Activated CD4-positive, alpha-beta T cell treated with anti-CD3 and anti-CD28 coated beads, Interleukin-2, amount 50 U/mL, for 48 hours (primary cell): ENCODE results near the gene ZFAND3.

ENCODE experiments used
- DNase-seq, 2 experiments: peaks; one replicate each; pipeline ENCODE4 v3.0.0-alpha.2; 2020

Gene ZFAND3

DNA sequence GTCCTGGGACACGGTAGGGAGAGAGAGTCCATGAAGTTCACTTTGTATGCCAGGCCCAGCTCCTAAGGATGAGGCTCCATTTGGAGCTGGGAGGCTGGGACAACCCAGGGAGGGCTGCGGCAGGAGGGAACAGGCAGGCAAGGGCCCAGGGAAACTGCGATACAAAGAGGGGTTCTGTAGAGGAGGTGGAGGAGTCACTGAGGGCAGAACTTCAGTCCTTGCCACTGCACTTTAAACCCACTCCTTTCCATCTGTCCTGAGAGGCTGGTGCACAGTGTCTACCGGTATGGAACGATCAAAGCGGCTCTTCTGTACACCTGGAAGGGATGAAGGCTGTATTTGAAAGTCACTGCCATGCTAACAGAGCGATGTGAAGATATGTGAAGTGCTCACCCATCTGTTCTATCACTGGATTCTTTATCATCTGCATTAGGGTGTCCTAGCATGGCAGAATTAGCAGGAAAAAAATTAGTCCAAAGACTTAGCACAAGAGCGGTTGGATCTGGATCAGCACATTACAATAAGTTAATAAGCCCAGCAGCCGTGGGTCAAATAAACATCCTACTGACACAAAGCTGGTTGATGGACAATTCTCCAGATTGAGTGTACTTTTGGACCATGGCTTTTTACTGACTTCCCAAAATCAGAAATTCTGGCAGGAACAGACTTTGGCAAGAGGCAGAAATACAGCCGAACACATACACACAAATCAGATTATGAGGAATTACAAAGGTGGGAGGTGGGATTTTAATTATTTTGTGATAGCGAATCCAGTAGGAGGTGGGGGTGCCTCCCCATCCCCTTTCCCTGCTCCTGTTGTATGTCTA, 20.9 kb upstream of the ZFAND3 start:
- DNase-seq = no peak

DNA sequence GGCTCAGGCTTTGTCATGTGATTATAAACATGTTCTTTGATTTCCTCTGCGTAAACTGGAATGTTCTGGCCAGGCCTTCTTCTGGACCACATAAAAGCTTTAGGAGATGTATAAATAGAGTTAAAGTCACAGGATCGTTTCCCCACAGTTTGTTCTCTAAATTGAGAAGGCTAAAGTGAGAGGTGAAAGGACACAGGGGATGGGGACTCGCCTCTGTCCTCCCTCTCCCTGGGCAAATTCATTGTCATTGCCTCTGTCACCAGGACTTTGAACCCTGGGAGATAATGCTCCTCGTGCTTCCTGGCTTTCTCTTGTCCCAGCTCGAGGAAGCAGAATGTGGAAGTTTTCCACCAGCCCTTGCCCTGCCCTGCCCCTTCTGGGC, 20.3 kb upstream of the ZFAND3 start:
- DNase-seq = no peak

DNA sequence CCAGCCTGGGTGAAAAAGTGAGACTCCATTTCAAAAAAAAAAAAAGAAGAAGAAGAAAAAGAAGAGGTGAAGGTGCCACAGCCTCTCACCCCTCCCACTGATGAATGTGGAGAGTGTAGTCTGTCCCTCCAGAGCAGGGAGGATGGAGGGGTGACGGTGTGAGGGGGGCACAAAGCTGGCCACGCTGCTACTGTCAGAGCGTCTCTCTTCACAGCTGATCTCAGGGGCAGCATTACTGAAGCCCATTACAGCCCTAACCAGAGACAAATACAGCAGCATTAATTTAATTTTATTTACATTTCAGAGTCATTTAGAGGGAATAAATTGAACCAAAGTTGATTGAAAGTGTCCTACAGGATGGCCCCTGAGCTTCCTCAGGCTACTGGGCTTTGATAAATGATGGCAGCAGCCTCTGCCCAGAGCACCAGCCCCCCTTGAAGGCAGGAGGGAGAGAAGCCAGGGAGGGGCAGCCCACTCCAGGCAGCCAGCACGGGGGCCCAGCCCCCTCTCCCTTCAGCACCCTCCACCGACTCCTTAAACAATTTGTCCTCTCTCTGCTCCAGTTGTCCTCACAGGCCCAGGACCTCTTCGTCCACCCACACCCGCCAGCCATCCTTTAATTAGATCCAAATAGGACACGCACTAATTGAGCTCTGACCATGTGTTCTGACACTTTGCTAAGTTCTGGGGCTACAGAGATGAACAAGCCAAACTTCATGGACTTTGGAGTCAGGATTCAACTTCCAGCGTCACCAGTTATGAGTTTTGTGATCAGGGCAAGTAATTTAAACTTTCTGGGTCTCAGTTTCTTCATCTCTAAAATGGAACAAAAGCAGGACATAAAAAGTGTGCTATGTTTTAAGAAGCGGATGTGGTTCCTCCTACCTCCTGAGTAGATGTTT, 18.6 kb upstream of the ZFAND3 start:
- DNase-seq = no peak

DNA sequence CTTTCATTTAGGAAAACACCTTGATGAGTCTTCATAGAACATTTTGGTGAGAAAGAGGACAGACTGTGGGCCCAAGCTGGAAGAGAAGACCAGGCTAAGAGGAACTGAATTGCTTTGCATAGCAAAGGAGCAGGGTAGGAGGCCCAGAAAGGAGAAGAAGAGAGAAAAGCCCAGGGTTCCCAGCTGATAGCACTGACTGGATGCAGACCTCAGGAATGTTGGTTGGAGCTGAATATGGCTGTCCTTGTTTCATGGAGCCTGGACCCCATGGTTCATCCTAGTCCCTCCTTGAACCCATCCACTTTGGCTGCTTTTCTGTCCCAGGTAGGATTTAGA, 18.0 kb upstream of the ZFAND3 start:
- DNase-seq = no peak

DNA sequence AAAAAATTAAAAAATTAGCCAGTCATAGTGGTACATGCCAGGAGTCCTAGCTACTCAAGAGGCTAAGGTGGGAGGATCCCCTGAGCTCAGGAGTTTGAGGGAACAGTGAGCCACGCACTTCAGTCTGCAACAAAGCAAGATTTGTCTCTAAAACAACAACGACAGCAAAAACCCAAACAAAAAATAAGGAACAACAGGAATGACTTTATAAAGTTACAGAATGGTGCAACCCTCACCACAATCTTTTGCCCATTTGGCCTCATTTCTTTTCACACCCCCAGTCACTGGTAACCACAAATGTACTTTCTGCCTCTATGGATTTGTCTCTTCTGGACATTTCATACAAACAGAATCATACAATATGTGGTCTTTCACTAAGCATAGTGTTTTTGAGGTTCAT, 16.7 kb upstream of the ZFAND3 start:
- no peak for DNase-seq

DNA sequence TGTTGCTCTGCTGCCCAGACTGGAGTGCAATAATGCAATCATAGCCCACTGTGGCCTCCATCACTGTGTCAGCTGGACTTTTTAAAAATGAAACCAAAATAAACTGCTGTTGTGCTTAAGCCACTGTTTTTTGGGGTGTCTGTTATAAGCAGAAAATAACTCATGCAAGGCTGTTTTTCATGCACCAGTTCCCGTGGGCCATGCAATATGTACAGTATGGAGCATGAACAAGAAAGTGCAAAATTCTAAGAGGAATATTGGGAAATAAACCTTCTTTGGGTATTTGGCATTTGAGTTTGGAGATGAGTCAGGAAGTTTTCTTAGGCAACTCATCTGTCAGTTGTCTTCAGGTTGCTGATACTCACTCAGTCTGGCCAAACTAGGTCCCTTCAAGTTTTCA, 14.9 kb upstream of the ZFAND3 start:
- DNase-seq = no peak

DNA sequence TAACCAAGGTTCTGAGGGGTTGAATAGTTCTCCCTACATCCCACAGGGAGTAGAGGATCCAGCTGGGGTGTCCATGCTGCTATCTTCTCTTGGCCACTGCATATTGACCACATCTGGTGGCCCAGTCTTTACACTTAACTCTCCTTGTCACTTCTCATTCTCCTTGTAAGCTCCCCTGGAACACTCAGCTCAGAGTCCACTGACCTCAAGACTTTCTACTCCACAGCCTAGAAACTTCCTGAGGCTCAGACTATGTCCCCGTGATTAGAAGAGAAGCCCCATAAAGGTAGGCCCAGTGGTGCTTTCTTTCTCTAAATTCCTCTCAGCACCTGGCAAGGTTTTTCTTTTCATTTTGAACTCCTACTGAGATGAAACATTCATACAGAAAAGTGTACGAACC, 13.3 kb upstream of the ZFAND3 start:
- no peak for DNase-seq

DNA sequence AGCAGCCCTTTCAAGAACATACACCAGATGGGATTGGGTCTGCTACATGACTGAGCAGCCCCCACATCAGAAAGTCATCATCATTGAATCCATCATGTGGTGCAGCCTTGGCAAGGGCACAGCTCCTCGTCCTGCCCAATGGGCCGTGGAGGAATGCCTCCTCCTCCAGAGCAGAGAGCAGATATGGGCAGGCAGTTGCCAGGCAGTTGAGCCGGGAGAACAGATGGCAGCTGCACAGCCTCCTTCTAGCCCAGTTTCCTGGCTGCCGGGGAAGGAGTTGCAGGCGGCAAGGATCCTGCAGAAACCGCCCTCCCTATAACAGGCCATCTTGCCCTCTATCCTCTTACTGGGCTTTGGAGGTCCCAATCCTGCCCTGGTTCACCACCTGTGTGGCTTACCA, 11.9 kb upstream of the ZFAND3 start:
- no peak for DNase-seq

DNA sequence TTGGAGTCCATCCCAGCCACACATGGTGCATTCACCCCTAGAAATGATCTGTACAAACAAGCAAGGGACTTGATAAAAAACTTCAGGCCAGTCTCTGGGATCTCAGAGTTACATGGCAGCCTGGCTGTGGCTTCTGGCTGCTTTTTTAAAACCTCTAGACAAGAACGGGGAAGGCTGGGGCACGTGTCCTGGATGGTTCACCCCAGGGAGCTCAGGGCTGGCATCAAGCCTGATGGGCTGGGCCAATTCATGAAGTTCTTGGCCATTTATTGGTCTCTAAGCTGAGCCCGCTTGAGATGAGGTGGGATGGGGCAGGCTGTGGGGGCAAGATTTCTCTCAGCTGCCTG, 10.4 kb upstream of the ZFAND3 start:
- DNase-seq = no peak

DNA sequence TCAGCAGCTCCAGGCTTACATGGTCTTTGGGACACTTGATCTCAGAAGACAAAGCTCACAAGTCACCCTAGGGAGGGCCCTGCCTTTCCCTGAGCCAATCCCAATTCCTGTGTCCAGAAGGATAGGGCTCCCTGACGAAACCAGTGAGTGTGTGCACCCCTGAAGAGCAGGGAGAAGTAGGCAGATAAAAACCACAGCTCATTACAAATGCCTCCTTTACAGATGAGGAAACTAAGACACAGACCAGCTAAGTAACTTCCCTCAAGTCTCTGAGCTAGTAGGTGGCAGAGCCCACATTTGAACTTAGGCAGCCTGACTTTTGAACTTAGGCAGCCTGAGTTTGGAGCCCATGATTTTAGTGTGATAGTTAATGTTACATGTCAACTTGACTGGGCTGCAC, 6.7 kb upstream of the ZFAND3 start:
- DNase-seq = no peak

DNA sequence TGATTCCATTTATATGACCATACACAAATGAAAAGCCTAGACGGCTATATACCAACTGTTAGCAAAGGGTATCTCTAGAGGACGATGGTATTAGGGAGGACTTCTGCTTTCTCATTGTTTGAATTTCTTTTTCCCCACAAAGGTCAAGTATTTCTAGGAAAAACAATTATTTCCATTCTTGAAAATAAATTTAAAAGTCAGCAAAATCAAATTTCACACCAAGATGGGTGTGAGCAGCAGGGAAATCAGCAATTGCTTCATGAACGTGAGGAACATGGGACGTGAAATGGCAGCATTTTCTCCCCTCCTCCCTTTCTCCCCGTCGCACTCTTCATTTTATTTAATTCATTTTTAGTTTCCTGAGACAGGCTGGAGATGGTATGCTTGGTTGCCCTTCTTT, 5.2 kb upstream of the ZFAND3 start:
- DNase-seq = no peak

DNA sequence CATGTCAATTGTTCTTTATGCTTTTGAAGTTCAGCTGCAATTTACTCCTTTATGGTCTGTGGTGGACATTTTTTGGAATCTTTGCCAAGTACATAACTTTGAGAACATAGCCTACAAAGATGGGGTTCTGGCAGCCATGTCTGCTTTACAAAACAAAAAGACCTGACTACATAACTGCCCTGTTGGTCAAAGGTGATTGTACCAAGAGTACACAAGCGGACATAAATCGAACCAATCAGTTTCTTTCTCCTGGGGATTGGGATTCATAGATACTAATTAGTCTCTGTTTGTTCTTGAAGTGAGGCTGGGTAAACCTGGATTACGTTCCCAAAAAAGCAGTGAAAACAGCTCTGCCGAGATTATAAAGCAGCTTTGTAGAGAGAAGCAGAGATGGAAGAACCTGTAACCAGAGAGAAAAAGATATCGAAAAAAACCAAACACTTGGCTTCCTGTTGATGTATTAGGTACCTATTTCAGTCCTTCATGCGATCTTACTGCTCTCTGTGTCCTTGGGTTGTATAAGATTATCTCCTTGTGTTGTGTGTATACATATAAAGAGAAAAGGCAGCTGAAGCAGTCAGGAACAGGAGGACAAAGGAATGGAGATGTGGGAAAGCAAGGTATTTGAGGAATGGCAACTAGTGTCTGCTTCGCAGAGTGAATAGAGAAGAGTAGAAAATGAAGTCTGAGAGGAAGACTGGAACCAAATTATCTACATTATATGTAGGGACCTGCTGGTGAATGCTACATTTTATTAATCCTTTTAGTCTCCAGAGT, 2.7 kb upstream of the ZFAND3 start:
- no peak for DNase-seq

DNA sequence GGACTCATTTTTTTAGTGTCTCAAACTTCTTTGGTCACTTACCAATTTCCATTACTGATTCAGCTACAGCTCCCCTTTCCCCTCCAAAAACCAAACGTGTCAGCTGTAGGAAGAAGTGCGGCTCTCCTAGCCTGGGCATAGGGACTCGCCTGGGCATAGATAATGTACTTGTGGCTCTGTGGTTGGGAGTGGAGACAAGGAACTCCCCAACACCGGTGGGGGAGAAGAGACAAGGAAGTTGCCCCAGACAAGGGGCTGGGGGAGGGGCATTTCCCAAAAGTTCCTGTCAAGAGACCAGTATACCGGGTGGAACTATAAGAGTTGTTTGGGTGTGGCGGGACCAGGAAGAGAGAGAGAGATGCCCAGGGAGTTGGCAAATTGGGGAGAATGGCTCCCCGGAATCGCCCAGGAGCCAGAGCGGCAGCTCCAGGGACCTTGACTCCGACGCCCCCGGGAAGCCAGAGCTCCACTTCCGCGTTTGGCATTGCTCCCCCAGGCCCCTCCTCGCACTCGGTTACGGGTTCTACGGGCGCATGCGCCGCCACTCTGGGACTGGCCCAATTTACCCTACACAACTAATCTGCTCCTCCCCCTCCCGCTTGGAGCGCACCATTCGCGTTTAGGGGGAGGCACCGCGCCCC, 871 bp upstream of the ZFAND3 start:
- DNase-seq = peak; percentile 94 to 96

DNA sequence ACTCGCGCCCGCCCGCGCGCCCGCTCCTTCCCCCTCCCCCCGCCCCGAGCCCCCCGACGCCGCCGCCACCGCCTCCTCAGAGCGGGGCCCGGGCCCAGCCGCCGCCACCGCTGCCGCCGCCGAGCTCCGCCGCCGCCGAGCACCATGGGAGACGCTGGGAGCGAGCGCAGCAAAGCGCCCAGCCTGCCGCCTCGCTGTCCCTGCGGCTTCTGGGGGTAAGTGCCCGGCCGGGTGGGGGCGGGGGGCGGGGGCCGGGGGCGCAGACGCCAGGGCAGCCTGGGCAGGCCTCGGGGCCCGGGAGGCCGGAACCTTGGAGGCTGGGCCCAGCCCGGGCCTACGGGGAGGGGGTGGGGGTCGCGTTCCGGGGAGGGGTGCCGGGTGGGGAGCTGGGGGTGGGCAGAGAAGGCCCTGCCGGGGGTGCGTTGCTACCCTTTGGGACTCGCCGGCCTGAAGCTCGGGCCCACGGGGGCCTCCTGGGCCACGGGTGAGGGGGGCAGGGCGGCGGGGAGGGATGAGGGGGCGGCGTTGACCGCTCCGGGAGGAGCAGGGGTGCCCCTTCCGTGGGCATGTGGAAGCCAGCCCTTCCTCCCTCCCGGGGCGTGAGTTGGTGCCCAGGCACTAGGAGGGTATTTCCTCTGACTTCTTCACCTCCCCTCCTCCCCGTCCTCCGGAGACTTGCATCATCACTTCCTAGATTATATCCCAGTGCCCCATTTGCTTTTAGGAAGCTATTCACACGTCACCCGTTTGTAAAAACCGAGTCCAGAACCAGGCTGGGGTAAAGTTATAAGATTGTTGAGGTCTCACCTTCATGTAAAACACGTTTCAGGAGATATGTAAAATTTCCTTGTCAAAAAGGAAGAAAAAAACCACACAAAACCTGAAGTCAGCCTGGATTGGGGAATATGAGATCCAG, 533 bp downstream of the ZFAND3 start:
- peak; percentile 61 to 68 for DNase-seq

DNA sequence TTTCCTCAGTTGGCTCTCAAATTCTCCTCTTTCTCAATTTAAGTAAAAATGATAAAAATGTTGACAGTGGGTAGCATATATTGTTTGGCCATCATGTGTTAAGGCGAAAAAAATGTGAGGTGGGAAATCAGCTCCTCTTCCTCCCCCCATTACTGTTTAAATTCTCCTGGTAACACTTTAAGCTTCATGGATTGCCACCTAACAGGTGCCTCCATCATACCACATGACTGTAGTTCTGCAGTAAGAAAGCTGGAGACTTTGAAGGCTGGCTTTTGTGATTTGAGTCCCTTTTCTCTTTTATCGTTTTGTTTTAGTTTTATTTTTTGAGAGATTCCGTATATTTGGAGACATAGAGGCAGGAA, 1.2 kb downstream of the ZFAND3 start:
- no peak for DNase-seq

DNA sequence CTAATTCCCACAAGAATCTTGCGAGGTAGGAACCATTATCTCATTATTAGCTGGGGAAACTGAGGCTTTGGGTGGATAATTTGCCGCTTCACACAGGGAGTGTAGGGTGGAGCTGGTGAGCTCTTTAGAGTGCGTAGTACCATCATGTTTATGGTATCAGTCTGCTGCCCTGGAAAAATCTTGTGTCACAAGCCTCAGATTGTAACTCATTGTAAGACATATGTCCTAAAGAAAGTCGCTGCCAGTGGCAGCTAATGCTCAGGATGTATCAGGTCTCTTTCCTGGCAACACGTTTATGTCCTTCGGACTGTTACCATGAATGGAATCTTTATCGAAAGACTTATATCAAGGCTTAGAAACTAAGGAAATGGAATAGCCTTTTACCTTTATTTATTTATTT, 1.9 kb downstream of the ZFAND3 start:
- DNase-seq = no peak

DNA sequence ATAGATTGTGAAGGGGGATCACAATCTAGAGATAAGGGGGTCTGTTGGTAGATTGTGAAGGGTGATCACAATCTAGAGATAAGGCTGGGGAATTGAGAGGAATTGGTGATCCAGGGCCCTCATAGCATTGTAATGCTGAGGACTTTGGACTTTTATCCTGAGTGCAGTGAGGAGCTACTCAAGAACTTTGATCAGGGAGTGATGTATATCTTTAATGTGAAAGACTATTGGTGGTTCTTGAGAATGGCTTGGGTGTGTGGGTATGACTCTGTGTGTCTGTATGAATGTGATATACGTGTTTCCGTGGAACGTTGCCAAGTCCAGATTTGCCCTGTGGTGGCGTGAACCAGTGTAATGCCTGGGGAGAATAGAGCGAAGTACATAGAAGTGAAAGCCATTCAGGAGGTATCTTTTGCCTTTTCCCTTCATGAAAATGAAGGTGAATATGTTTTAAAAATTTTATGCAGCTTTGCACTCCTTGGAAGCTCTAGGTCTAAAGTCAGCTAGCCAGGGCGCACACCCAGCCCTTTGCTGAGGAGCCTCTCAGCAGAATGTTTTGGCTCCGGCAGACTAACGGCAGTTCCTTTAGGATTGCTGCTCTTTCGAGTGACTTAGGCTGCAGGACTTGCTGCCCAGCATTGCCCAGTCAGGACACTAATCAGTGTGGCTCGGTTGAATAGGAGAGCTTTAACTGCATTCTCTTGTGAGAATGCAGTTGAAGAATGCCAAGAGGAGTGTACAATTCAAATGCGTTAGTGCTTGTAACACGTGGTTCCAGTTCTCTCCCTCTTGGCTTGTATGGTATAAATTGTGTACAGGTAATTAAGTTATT, 3.5 kb downstream of the ZFAND3 start:
- DNase-seq = peak; percentile 56 to 68

DNA sequence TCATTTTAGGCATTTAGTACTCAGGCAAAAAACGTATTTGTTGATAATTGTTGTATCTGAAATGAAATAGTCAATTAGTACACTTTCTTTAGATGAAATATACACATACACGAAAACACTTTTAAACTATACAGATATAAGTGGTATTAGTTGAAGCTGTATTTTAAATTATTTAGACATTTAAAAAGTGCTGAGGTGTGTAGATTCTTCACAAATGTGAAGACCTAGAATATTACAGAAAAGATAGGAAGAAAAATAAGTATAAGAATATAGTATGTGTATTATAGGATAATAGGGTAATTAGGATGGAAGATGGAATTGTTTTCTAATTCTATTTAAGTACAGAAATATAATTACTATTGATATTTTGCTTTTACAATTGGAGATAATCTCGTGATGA, 4.6 kb downstream of the ZFAND3 start:
- no peak for DNase-seq

DNA sequence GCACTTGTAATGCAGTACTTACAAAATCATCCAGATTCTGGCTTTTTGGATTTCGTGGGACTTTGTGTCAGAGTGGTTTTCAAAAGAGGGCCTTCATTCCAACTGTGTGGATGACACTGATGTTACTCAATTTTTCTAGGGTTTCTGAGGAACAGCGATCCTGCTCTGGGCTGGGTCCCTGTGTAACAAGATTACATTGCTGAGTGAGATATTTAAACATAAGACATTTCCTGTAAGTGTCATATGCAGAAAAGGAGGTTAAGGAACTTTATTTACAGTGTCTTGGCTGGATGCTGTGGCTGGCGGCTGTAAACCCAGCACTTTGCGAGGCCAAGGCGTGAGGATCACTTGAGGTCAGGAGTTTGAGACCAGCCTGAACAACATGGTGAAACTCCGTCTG, 6.7 kb downstream of the ZFAND3 start:
- no peak for DNase-seq

DNA sequence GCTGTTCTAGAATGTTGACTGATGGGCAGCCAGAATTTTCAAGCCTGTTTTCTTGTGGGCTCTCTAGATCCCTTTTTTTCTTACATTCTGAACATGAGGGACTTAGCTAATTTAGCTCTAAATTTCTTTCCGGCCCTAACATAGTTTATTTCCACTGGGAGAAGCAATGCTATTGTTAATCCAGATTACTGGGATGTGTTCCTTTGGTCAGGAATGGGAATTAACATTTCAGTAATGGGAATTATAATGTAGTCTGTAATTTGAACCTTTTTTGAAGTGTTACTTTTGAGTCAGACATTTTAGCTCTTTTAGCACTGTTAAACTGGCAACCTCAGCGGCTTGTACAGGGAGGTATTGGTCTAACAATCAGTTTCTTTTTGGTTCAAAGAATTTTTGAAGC, 7.5 kb downstream of the ZFAND3 start:
- DNase-seq = no peak

DNA sequence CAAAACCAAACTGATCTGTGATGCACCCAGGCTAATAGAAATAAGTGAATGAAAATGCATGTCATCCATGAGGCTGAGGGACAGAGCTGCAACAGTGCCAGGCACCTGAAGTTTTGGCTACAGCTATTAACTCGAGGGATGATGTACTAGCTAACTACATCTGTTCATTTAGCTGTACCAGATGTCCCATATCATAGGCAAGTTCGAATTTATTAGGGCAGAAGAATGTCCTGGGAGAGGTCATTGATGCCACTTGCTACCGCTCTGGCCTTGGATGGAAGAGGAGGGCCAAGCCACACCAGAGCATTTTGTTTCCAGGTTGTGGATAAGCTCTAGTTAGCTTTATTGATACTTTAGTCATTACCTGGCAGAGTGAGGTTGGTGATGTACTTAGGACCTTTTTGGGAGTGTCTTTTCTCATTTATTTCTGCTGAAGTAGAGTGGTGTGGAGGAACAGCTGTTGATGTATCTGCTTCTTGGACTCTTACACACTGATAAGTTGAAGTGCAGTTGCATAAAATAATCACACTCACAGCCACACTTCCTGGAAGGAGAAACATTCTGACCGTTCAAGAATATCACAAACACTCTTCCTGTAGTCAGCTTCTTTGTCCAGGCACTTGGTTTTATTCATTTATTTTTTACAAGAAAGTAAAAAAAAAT, 8.2 kb downstream of the ZFAND3 start:
- DNase-seq = no peak
